HepG2 (cell line): ENCODE data around the gene MTM1. TPM values are rescaled to one million over a fixed set of nuclear protein-coding genes. Genes with fewer than 3 reads are reported as not detected.

Source experiments
- HIC2 ChIP-seq: sonication (generic); formaldehyde crosslinking; IDR thresholded peaks from 2 replicates; pipeline ENCODE4 v1.9.0; 2022; ENCODE audit warnings: low read depth, missing genetic modification reagents
- JUNB ChIP-seq: sonication (generic); formaldehyde crosslinking; IDR thresholded peaks from 2 replicates; pipeline ENCODE4 v1.8.0; 2022; ENCODE audit warnings: missing genetic modification reagents, mild to moderate bottlenecking, borderline replicate concordance
- MAZ ChIP-seq, 2 experiments: sonication (generic) in 1 of 2; formaldehyde crosslinking in 1 of 2; IDR thresholded peaks; 2 replicates each; pipeline versions ENCODE4 v1.5.0 to v1.6.1; 2012 to 2020; ENCODE audit warnings: low read depth in 2 of 2, mild to moderate bottlenecking in 2 of 2, borderline replicate concordance in 1 of 2, improper control_type of control experiment in 1 of 2, low read length in 1 of 2, missing genetic modification reagents in 1 of 2, moderate library complexity in 1 of 2
- MZF1 ChIP-seq: sonication (generic); formaldehyde crosslinking; IDR thresholded peaks from 2 replicates; pipeline ENCODE4 v1.8.1; 2023; ENCODE audit warnings: mild to moderate bottlenecking, missing genetic modification reagents, borderline replicate concordance
- PCBP1 ChIP-seq: fragments of 200-400 bp; formaldehyde crosslinking; IDR thresholded peaks from 2 replicates; pipeline ENCODE4 v1.6.1; 2017; ENCODE audit warnings: mild to moderate bottlenecking, low read depth, low read length, borderline replicate concordance
- RORA ChIP-seq: sonication (generic); formaldehyde crosslinking; IDR thresholded peaks from 2 replicates; pipeline ENCODE4 v1.5.0; 2020; ENCODE audit warnings: mild to moderate bottlenecking, missing genetic modification reagents, moderate library complexity
- SKIL ChIP-seq: sonication (generic); formaldehyde crosslinking; IDR thresholded peaks from 2 replicates; pipeline ENCODE4 v1.8.0; 2022; ENCODE audit warnings: missing genetic modification reagents, mild to moderate bottlenecking, moderate library complexity, borderline replicate concordance
- ZNF230 ChIP-seq: sonication (generic); formaldehyde crosslinking; IDR thresholded peaks from 2 replicates; pipeline ENCODE4 v1.4.0; 2020; ENCODE audit warnings: mild to moderate bottlenecking, missing genetic modification reagents
- ZNF781 ChIP-seq: sonication (generic); formaldehyde crosslinking; IDR thresholded peaks from 2 replicates; pipeline ENCODE4 v1.5.1; 2020; ENCODE audit warnings: borderline replicate concordance, mild to moderate bottlenecking, missing genetic modification reagents; ENCODE audit errors: not compliant biosample characterization
- polyA plus RNA-seq, 8 experiments: library from polyadenylated mRNA; depleted of rRNA in 3 of 8; stranded (reverse) in 7 of 8; unstranded in 1 of 8; fragments of >200 nt; fragmentation: Illumina TruSeq in 4 of 8; extraction: Trizol in 4 of 8; gene quantifications; 2 replicates each; pipeline versions ENCODE4 v1.2.1 to v1.2.3, GENCODE V29; 2011 to 2016; ENCODE audit warnings: low read depth in 4 of 8, missing spikeins in 1 of 8, mixed read lengths in 1 of 8; ENCODE audit not compliant: insufficient read depth in 1 of 8
- total RNA-seq, 5 experiments: library from RNA; depleted of rRNA; stranded (reverse); fragments of >200 nt; fragmentation: Illumina TruSeq; extraction: Trizol; gene quantifications; 2 replicates each; pipeline ENCODE4 v1.2.3, GENCODE V29; 2016; ENCODE audit warnings: low read depth in 1 of 5
- TF ChIP-seq, protein P1 (sequence below), 2 experiments: sonication (generic) in 1 of 2; formaldehyde crosslinking in 1 of 2; IDR thresholded peaks; 2 replicates each; pipeline versions ENCODE4 v1.6.1 to v1.9.0; 2014 to 2022; ENCODE audit warnings: antibody characterized with exemption in 1 of 2, borderline replicate concordance in 1 of 2, inconsistent platforms in 1 of 2, low read depth in 1 of 2, missing genetic modification reagents in 1 of 2
- TF ChIP-seq, protein P2 (sequence below): sonication (generic); formaldehyde crosslinking; IDR thresholded peaks from 2 replicates; pipeline ENCODE4 v1.5.0; 2020; ENCODE audit warnings: missing genetic modification reagents
- TF ChIP-seq, protein P3 (sequence below): IDR thresholded peaks from 2 replicates; pipeline ENCODE4 v1.6.1; 2018; ENCODE audit warnings: missing genetic modification reagents

MTM1 gene
- total and polyA plus RNA-seq, 2 of the 13 experiments (the other 11 are each of a cell fraction or from before 2014, with no cell fraction given) = 12.0 to 15.2 TPM

GRCh38 chrX:150547375-150548115 is 20.9 kb upstream of the MTM1 start (continued):
- TF ChIP-seq SKIL (no peak), ZNF230 (no peak), MAZ (IDR thresholded peaks at IDR 0.05; ENCODE audit: borderline replicate concordance, low read depth, low read length) (no peak), MAZ (CRISPR knock-in tag; IDR thresholded peaks at IDR 0.05; ENCODE audit: low read depth) (peak; percentile 50; the same call in 1 of the 2 replicates), HIC2 (CRISPR knock-in tag) (peak; percentile 58; the same call in 1 of the 2 replicates), RORA (CRISPR knock-in tag) (no peak), MZF1 (no peak), ZNF781 (CRISPR knock-in tag) (no peak), JUNB (CRISPR knock-in tag) (no peak), PCBP1 (no peak)
- TF ChIP-seq, protein P1, sequence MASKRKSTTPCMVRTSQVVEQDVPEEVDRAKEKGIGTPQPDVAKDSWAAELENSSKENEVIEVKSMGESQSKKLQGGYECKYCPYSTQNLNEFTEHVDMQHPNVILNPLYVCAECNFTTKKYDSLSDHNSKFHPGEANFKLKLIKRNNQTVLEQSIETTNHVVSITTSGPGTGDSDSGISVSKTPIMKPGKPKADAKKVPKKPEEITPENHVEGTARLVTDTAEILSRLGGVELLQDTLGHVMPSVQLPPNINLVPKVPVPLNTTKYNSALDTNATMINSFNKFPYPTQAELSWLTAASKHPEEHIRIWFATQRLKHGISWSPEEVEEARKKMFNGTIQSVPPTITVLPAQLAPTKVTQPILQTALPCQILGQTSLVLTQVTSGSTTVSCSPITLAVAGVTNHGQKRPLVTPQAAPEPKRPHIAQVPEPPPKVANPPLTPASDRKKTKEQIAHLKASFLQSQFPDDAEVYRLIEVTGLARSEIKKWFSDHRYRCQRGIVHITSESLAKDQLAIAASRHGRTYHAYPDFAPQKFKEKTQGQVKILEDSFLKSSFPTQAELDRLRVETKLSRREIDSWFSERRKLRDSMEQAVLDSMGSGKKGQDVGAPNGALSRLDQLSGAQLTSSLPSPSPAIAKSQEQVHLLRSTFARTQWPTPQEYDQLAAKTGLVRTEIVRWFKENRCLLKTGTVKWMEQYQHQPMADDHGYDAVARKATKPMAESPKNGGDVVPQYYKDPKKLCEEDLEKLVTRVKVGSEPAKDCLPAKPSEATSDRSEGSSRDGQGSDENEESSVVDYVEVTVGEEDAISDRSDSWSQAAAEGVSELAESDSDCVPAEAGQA (IDR thresholded peaks at IDR 0.05; ENCODE audit: low read depth) = no peak
- TF ChIP-seq, protein P1 (CRISPR knock-in tag; IDR thresholded peaks at IDR 0.05; ENCODE audit: borderline replicate concordance) = no peak
- TF ChIP-seq, protein P2, sequence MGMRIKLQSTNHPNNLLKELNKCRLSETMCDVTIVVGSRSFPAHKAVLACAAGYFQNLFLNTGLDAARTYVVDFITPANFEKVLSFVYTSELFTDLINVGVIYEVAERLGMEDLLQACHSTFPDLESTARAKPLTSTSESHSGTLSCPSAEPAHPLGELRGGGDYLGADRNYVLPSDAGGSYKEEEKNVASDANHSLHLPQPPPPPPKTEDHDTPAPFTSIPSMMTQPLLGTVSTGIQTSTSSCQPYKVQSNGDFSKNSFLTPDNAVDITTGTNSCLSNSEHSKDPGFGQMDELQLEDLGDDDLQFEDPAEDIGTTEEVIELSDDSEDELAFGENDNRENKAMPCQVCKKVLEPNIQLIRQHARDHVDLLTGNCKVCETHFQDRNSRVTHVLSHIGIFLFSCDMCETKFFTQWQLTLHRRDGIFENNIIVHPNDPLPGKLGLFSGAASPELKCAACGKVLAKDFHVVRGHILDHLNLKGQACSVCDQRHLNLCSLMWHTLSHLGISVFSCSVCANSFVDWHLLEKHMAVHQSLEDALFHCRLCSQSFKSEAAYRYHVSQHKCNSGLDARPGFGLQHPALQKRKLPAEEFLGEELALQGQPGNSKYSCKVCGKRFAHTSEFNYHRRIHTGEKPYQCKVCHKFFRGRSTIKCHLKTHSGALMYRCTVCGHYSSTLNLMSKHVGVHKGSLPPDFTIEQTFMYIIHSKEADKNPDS (CRISPR knock-in tag) = no peak
- TF ChIP-seq, protein P3, sequence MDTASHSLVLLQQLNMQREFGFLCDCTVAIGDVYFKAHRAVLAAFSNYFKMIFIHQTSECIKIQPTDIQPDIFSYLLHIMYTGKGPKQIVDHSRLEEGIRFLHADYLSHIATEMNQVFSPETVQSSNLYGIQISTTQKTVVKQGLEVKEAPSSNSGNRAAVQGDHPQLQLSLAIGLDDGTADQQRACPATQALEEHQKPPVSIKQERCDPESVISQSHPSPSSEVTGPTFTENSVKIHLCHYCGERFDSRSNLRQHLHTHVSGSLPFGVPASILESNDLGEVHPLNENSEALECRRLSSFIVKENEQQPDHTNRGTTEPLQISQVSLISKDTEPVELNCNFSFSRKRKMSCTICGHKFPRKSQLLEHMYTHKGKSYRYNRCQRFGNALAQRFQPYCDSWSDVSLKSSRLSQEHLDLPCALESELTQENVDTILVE (CRISPR knock-in tag) = 0 out of 2 replicates have a peak, but pooled peaks have one; percentile 30
